Measurements from ENCODE around the gene TMEM63A. TPM values are rescaled to one million over a fixed set of nuclear protein-coding genes. Genes with fewer than 3 reads are reported as not detected.

Gene TMEM63A
- polyA plus RNA-seq, 1 donor from 2014 or later = not detected

- Histone ChIP-seq H3K79me2 (replicated peaks; ENCODE audit: insufficient read depth, low read length) (peaks cover 11% of the 10 kb centered on the region), H3K9ac (ENCODE audit: low read length) (no peak overlapping the region), H3K9me3 (ENCODE audit: low read length) (no peaks in the 10 kb centered on the region), H3K36me3 (ENCODE audit: insufficient read depth, low read length) (no peaks in the 10 kb centered on the region), H2AFZ (ENCODE audit: low read depth, low read length) (no peak overlapping the region), H3K9me2 (ENCODE audit: insufficient read depth, low read length) (no peaks in the 10 kb centered on the region), H3K27me3 (ENCODE audit: insufficient read depth, low read depth, low read length) (no peaks in the 10 kb centered on the region), H3K4me3 (ENCODE audit: low read length) (no peak overlapping the region), H3F3A (ENCODE audit: insufficient read depth, low read length, poor library complexity, severe bottlenecking) (peaks cover 4% of the 10 kb centered on the region), H4K20me1 (ENCODE audit: insufficient read depth) (no peaks in the 10 kb centered on the region), H3K4me2 (ENCODE audit: low read length) (no peak overlapping the region), H3K27ac (ENCODE audit: low read length) (no peak overlapping the region)
- no peak for TF ChIP-seq CTCF (IDR thresholded peaks at IDR 0.05; ENCODE audit: poor library complexity, severe bottlenecking)
- no peak for TF ChIP-seq TAF1 (IDR thresholded peaks at IDR 0.05; ENCODE audit: low read depth)
- TF ChIP-seq EZH2 (IDR thresholded peaks at IDR 0.05; ENCODE audit: borderline replicate concordance, insufficient read depth, low read length, poor library complexity, severe bottlenecking) = no peak
- no peak for TF ChIP-seq RAD21 (conservative IDR thresholded peaks at IDR 0.05)
- TF ChIP-seq POLR2AphosphoS5 (IDR thresholded peaks at IDR 0.05) = no peak
- TF ChIP-seq REST (IDR thresholded peaks at IDR 0.05; ENCODE audit: borderline replicate concordance) = no peak
- TF ChIP-seq EP300 (conservative IDR thresholded peaks at IDR 0.05; ENCODE audit: poor library complexity, severe bottlenecking) = no peak
- no peak for TF ChIP-seq MXI1 (conservative IDR thresholded peaks at IDR 0.05; ENCODE audit: poor library complexity, severe bottlenecking)
- TF ChIP-seq SMC3 (conservative IDR thresholded peaks at IDR 0.05; ENCODE audit: poor library complexity) = no peak
Measured at GRCh38 chr1:225813214-225813964, 68.8 kb downstream of the TMEM63A start.

- Histone ChIP-seq H3K27ac (ENCODE audit: low read length) (no peak overlapping the region), H3K79me2 (replicated peaks; ENCODE audit: insufficient read depth, low read length) (peaks cover 11% of the 10 kb centered on the region), H3K36me3 (ENCODE audit: insufficient read depth, low read length) (no peaks in the 10 kb centered on the region), H3K27me3 (ENCODE audit: insufficient read depth, low read depth, low read length) (no peaks in the 10 kb centered on the region), H3K4me2 (ENCODE audit: low read length) (no peak overlapping the region), H4K20me1 (ENCODE audit: insufficient read depth) (no peaks in the 10 kb centered on the region), H3K4me3 (ENCODE audit: low read length) (no peak overlapping the region), H3K9me3 (ENCODE audit: low read length) (no peaks in the 10 kb centered on the region), H3F3A (ENCODE audit: insufficient read depth, low read length, poor library complexity, severe bottlenecking) (peaks cover 4% of the 10 kb centered on the region), H2AFZ (ENCODE audit: low read depth, low read length) (no peak overlapping the region), H3K9ac (ENCODE audit: low read length) (no peak overlapping the region), H3K9me2 (ENCODE audit: insufficient read depth, low read length) (no peaks in the 10 kb centered on the region)
- TF ChIP-seq RAD21 (conservative IDR thresholded peaks at IDR 0.05) (no peak), MXI1 (conservative IDR thresholded peaks at IDR 0.05; ENCODE audit: poor library complexity, severe bottlenecking) (no peak), CTCF (IDR thresholded peaks at IDR 0.05; ENCODE audit: poor library complexity, severe bottlenecking) (no peak), SMC3 (conservative IDR thresholded peaks at IDR 0.05; ENCODE audit: poor library complexity) (no peak), EZH2 (IDR thresholded peaks at IDR 0.05; ENCODE audit: borderline replicate concordance, insufficient read depth, low read length, poor library complexity, severe bottlenecking) (no peak), TAF1 (IDR thresholded peaks at IDR 0.05; ENCODE audit: low read depth) (no peak), EP300 (conservative IDR thresholded peaks at IDR 0.05; ENCODE audit: poor library complexity, severe bottlenecking) (no peak), POLR2AphosphoS5 (IDR thresholded peaks at IDR 0.05) (no peak), REST (IDR thresholded peaks at IDR 0.05; ENCODE audit: borderline replicate concordance) (no peak)
Measured at GRCh38 chr1:225812488-225813213, 69.5 kb downstream of the TMEM63A start.
